NCI-H2107 (cell line): ENCODE data around the gene PCDH9.

ENCODE experiments used
- DNase-seq: peaks from one replicate; lab custom pipeline; 2025; lab: John Stamatoyannopoulos, UW

PCDH9 gene

DNA sequence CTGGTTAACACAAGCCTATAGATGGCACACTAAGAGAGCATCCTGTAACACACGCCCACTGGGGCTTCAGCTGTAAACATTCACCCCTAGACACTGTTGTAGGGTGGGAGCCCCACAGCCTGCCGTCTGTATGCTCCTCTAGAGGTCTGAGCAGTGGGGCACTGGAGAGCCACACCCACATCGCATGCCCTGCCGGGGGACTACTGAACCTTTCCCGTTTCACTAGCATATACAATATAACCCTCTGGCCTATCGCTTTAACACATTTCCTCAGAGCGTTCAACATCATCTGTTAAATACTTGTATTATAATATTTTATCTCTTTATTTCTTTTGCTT lies 73.4 kb downstream of the PCDH9 start:
- no peak for DNase-seq

DNA sequence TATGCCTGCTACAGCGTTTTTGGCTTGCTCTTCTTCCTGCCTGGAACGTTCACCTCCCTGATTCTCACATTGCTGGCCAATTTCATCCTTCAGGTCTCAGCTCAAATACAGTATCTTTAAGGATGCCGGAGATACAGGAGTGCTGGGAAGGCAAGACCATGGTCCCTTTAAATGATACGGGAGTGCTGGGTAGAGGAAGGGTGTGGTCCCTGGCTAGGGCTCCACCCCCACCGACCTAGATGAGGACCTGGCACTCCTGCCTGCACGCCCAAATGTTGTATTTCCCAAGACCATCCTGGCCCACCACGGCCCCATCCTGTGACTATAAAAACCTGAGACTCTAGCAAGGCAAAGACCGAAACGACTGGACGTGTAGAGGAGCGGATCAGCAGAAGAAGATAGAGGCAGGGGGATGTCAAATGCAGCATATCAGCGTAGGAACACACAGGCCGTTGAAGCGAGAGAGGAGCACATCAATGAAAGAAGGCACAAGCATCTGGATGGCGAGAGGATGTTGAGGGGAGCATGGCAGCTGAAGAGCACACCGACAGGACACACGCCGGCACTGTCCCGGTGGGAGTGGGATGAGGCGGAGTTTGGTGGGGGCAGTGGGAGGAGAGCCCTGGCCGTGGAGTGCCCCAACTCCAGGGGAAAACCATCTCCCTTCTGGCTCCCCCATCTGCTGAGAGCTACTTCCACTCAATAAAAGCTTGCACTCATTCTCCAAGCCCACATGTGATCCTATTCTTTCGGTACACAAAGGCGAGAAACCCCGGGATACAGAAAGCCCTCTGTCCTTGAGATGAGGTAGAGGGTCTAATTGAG lies 74.0 kb downstream of the PCDH9 start:
- DNase-seq, result no peak

DNA sequence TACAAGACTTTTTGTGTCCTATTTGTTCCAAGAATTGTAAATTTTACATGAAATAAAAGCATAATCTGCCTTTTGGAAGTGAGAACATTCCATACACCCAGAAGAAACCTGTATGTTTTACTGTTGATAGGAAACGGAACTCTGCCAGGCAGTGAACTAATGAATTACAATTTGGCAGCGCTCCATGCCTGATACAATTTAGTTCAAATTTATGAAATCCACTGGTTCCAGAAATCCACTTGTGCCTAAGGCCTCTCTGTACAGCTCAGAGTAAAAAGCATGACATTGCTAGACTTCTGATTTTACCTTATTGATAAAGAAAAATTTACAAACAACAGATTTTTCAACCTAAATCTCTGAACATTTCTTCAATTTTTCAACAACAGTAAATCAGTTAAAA lies 78.1 kb downstream of the PCDH9 start:
- no peak for DNase-seq

DNA sequence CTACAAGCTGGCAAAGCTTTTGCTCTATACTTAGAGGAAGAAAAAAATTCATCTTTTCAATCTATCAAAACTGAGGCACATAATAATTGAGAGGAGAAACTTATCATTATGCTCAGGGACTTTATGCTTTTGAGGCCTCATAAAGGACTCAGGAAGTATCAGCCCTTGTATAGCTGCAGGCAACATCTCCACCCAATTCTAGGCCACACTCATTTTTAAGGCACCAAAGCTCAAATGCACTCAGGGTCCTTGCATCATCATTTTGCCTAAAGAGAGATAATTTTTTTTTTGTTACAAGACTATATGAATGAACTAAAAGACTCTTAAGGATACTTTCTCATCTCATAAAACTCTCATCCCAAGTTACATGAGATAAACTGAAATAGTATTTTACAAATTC lies 78.5 kb downstream of the PCDH9 start:
- DNase-seq, result no peak

DNA sequence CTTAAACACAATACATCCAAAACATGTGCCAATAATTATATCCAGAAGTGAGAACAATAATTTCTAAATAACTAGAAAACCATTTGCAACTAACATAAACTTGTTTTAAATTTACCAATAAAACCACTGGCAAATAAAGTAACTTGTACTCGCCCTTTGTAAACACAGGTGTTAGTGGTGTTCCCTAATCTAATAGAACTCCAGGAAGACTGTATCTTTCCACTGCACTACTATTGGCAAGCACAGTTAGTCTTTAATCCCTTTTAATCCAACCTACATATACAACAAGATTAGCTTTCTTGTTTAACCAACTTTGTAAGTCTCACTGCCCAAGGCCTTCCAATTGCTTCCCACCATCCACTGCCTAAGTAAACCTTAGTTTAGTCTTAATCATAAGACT lies 79.5 kb downstream of the PCDH9 start:
- DNase-seq, result no peak

DNA sequence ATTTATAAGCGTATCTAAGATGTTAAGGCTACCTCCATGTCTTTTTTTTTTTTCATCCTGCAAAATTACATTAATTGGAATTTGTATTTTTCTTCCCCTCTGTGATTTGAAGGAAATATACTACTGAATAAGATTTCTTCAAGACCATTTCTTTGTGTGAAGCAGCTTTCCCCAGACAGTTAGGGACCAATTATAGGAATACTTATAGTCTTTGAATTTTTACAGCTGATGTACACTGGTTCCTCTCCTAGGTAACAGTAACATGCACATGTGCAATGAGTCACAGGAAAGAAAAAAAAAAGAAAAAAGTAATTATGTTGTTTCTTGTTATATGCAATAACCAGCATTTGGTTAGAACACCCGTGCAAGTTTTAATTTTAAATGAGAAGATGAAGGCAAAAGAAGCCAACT lies 82.0 kb downstream of the PCDH9 start:
- DNase-seq, result no peak

DNA sequence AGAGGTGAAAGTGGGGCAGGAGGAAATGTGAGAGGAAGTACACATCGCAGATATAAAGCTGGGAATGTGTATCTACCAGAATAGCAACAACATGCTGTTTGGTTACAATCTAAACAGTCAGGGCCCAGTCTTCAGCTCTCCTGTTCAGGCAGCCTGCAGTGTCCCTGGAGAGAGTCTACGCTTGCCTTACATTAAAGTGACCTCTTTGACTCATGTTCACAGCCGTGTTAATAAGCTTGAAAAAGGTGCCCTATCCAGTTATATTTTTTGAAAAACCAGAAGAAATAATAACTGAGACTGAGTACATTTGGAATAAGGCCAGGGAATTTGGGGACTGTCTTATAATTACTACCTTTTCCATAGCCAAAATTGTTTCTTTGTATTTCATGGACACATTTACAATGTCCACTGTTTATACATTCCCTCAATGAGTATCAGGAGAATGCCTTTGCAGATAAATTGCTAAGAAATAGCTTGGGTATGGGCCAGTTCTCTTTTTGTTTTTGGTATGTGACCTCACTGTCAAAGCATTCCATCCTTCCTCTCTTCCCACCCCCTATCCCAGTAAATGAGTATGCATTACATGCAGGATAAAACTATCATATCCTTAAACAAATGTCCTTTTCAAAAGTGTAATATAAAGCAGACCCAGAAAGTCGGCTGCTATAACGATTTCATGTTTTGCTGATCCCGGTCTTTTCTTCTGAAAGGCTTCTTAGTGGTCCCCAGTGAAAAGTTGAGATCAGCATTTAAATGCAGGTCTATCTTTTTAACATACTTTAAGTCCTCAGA lies 82.6 kb downstream of the PCDH9 start:
- no peak for DNase-seq

DNA sequence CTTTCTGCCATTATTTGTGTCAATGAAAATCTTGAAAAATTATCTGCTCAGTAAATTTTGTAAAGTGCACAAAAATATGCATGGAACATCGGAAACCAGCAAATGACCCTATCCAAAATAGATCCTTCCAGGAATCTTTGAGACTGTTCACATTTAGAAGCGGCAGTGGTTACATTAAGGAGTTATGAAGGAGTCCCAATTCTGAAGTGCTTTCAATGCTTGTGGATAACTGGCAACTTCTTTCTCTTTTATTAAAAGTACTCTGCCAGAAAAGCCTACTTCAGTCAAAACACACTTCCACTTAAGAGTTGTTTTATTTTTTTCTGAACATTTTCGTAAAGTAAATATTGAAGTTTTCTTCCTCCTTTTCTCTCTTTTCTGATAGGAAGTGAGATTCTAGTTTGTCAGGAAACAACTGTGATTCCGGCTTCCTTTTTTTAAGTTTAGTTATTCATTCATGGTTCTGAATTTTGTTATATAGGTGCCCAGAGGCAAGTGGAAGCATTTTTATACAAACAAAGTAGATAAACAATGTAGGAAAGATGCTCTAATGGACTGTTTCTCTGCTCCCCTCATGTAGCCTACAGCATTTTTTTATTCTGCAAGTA lies 83.5 kb downstream of the PCDH9 start:
- no peak for DNase-seq

DNA sequence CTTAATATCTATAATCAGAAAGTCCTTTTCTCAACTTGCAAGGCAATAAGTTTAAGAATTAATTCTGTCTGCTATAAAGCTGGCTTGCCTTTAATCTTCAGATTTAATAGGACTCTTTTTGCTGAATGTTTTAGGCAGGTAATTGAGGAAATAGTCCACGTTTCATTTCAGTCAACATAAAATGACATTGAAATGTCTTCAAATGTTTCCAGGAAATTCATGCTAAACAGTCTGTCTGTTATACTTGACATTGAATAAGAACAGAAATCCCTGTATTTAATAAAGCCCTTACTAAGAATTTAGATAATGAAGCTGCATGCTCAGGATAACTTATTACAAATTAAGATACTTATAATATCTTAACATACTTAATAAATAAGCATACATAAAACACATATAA lies 84.2 kb downstream of the PCDH9 start:
- no peak for DNase-seq

DNA sequence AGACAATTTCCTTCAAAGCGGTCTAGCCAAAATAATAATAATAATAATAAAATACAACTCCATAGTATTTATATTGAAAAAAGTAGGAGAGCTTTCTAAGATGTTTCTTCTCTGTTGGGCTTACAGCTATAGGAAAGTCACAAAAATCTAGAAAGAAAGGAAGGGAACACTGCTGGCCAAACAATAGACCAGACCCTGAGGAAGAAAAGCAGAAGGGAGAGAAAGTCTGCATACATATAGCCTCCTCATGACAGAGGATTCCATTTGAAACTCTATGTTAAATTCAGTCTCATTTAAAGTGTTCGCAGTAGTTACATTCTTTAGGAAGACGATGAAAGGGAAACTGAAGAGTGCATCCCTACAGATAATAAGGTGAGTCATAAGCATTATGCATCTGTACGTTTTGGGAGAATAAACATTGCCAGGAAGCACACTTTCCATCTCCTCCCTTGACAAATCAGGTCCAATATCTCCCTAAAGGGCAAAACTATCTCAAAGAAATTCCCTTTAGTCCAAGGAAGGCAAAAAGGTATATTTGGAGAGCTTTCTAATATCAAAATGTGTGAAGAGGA lies 86.5 kb downstream of the PCDH9 start:
- no peak for DNase-seq

DNA sequence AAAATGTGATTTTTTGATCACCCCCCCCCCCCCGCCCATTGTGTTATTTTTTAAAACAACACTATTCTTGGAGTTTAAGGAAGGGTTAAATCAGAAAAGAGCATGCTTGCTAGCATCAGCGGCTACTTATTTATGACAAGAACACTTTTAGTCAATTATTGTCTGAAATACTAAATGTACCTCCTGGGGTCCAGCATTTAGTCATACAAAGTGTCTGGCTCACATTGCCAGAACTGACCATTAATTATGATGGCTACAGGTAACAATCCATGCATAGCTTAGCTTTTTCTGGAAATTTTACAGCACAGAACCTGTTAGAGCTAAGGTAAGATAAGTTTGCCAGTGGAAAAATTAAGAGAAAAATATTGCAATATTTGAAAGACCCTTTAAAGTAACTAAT lies 90.1 kb downstream of the PCDH9 start:
- DNase-seq, result no peak

DNA sequence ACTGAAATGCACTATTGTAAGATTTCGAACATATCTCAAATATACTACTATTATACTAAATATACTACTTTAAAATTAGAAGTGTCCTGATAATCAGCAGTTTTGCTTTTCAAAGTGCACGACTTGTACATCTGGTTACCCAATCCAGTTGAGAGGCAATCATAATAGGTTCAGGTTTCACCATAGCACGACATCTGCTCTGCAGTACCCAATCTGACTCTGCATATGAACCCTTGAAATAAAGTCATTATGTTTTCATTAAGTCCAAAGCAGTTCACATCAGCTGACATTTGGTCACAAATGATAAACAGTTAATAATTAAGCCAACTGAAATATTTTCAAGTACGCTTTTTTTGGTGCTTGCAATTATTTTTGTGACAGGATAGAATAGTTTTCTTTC lies 90.6 kb downstream of the PCDH9 start:
- no peak for DNase-seq

DNA sequence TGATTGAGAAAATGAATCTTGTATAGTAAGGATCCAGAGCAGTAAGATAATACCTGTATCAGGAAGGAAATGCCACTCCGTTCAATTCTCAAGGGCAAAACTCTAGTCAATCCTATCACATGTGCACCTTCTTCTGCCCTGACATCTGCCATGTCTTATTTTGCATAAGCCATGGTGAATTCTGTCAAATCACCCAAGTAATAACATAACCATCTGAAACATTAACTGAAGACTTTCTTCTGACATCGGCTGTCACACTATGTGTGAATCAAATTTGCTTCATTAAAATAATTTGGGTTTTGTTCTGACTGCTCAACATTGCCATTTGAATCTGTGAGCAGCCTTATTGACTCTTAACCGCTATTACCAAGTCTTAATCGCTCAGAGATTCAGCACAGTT lies 91.2 kb downstream of the PCDH9 start:
- no peak for DNase-seq

DNA sequence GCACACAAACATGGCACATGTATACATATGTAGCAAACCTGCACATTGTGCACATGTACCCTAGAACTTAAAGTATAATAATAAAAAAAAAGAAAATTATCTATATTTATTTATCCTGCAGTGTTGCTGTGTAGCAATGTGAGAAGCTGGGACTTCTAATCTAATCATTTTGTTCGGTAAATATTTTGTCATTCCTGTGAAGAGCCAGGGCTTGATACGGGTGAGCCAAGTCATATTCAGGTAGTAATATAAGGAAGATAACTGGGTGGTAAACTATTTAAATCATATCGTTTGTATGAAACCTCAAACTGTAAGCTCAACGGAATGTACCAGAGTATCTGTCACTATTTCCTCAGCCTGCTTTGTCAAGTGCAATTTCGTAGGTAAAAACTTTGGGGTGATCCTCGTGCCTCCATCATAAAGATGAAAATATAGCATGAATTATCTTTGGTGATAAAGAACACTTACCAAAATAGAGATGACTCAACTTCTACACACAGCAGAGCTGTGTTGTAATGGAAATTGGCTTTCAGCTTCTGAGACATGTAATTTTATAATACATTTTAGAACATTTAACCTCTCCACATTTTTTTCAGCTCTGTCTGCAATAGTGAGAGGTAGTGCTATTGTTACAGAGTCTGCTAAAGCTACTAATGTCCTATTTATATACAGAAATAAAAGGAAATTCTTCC lies 92.9 kb downstream of the PCDH9 start:
- DNase-seq, result no peak

DNA sequence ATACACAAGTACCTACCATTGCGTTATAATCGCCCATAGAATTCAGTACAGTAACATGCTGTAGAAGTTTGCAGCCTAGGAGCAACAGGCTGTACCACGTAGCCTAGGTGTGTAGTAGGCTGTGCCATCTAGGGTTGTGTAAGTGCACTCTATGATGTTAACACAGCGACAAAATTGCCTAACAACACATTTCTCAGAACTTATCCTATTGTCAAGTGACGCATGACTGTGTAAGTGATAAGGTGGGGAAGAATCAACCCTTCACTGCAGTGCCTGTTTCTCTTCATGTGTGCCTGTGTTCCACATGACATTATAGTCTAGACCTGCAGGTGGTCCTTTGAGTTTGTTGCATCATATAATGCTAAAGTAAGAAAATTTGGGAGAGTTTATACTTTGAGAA lies 94.0 kb downstream of the PCDH9 start:
- DNase-seq, result no peak

DNA sequence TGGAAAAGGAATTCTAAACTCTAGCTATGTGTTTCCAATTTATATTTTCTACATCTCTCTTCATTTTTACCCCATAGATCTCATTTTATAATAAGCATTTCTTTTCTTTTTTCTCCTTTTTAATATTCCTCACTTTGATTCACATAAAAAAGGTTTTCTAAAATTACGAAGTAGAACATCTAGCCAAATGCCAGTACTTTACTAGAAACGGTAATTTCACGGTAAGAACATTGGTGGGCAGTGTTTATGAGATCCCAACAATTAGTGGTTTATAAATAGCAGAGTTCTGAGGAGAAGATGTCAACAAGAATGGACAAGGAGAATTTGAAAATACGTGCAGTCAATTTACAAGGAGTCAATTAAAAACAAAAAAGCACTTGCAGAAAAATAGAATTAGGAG lies 94.8 kb downstream of the PCDH9 start:
- no peak for DNase-seq

DNA sequence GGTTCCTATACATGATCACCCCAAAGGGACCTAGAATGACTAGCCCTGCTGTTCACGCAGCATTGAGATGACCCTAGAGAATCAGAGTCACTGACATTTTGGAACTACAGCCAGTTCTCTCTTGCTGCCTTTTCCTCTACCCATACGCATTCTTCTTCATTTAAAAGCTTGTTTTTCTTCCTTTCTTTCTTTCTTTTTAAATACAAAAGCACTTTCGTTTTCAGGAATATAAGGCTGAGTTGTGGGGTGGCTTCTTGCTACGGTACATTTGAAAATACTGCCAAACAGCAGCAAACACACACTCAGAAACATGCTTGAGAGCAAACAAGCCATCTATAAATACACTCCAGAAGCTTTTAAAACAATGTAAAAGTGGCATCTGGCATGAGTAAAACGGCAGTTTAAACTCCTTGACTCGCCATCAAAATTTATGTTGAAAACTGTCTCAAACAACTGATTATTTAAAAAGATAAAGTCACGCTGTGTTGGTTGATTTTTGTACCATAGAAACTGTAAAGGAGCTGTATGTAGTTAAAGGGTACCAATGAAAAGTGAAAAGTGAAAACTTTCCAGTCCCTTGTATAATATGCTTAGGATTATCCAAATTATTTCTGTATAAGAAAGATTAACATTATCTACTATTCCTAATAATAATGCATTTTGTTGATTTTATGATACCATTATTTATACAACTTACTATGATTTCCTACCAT lies 95.6 kb downstream of the PCDH9 start:
- no peak for DNase-seq

DNA sequence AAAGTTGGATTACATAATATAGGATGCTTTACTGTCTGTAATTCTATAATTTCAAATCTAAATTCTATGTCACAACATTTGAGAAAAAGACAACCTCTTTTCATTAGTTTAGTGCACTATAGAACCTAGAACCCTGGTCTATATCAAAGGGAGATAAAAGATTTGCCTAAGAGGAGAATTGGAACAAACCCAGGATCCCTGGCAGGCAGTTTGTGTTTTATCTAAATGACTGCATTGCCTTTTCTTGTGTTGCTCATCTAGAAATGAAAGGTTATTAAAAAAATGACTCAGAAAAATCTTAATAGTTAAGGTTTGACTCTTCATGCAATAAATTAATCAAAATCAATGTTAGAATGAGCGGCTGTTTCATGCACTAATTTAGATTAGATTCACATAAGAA lies 96.7 kb downstream of the PCDH9 start:
- no peak for DNase-seq

DNA sequence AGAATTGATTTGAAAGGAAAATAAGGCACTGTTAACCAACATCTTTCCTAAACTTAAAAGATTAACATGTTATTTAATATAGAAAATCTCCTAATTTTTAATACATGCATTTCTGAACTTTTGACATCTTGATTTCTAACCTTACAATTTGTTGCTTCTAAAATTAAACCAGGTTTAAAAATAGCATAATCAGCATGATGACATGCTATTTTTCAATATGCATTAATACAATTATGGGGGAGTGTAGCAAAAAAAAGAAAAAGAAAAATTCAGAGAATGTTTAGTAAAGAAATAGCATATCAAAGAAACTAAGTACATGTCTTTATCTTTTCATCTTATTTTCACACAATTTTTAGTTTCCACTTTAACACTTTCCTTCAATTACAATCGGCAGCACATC lies 98.7 kb downstream of the PCDH9 start:
- no peak for DNase-seq

DNA sequence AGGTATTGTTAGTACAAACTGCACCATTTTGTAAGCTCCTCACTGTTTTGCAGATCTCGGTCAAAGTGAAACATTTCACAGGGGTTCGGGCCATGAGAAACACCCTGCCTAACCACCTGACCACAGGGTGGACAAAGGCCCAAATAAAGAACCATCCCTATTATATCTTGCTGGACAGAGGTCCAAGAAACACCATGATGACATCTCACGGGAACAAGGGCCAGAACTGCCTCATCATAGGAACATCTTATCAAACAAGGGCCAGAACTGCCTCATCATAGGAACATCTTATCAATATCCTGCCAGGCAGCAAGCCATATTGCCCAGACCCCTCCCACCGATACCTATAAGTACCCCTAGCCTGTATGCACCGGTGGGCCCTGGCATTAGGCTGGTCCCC lies 99.7 kb downstream of the PCDH9 start:
- DNase-seq, result no peak

DNA sequence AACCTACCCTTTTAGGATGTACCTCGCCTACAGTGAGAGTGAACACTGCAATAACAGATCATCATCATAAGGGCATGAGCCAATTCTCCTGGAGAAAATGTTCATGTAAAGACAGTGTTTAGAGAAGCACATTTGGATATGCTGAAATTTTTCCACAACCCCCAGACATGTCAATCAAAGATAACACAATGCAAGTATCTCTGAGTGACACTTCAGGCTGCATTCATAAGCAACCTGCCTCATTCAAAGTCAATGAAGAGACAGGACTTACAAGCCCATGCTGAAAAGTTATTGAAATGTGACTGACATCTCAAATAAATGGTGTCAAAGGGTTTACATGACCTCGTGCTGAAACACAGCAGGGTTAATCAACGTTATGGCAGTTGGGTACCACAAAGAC lies 102.0 kb downstream of the PCDH9 start:
- no peak for DNase-seq

DNA sequence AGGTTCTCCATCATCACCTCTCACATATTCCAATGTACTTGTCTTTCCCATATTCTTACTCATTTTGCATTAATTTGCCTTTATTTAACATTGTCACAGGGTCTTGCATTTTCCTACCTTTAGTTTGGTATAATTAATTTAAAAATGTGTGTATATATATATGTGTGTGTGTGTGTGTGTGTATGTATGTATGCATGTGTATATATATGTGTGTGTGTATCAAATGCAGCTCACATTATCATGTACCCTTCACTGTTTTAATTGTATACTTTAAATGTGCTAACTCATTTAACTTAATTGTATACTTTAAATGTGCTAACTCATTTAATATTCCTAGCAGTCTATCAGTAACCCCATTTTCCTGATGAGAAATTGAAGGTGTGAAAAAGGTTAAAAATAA lies 104.5 kb downstream of the PCDH9 start:
- no peak for DNase-seq
